Neural cell (in vitro differentiated cells): ENCODE measurements around the gene ZNF862. TPM values are rescaled to one million over a fixed set of nuclear protein-coding genes. Genes with fewer than 3 reads are reported as not detected.

ENCODE experiments used
- H2AFZ ChIP-seq: fragments of 200-600, 300-800 bp; sonication (generic), shearing (Covaris generic); 2 replicates; pipeline ENCODE4 v1.6.0; 2014; ENCODE audit warnings: low read depth, mild to moderate bottlenecking, antibody characterized with exemption, low read length, moderate library complexity
- H3F3A ChIP-seq: fragments of 200-600 bp; shearing (Covaris generic); 2 replicates; pipeline ENCODE4 v1.6.1; 2016; ENCODE audit warnings: mild to moderate bottlenecking, moderate library complexity, mixed read lengths, antibody characterized with exemption, low read length; ENCODE audit not compliant: insufficient read depth, poor library complexity, severe bottlenecking
- H3K27ac ChIP-seq: fragments of 200-600, 300-800 bp; sonication (generic), shearing (Covaris generic); 2 replicates; pipeline ENCODE4 v1.5.1; 2014; ENCODE audit warnings: mild to moderate bottlenecking, low read length, moderate library complexity
- H3K27me3 ChIP-seq: fragments of 300-800, 200-600 bp; sonication (generic), shearing (Covaris generic); 2 replicates; pipeline ENCODE4 v1.6.0; 2014; ENCODE audit warnings: mild to moderate bottlenecking, low read depth, low read length, moderate library complexity; ENCODE audit not compliant: insufficient read depth
- H3K36me3 ChIP-seq: fragments of 300-800, 200-600 bp; sonication (generic), shearing (Covaris generic); 2 replicates; pipeline ENCODE4 v1.5.1; 2014; ENCODE audit warnings: mild to moderate bottlenecking, antibody characterized with exemption, low read length, moderate library complexity; ENCODE audit not compliant: insufficient read depth
- H3K4me2 ChIP-seq: fragments of 300-800, 200-600 bp; sonication (generic), shearing (Covaris generic); 2 replicates; pipeline ENCODE4 v1.6.0; 2014; ENCODE audit warnings: mild to moderate bottlenecking, low read length
- H3K4me3 ChIP-seq: fragments of 300-800, 200-600 bp; sonication (generic), shearing (Covaris generic); 2 replicates; pipeline ENCODE4 v1.5.1; 2014; ENCODE audit warnings: mild to moderate bottlenecking, low read length, moderate library complexity
- H3K79me2 ChIP-seq: fragments of 200-600 bp; shearing (Covaris generic); replicated peaks from 2 replicates; pipeline ENCODE4 v1.6.0; 2014; ENCODE audit warnings: mild to moderate bottlenecking, low read length, moderate library complexity; ENCODE audit not compliant: insufficient read depth
- H3K9ac ChIP-seq: fragments of 300-800, 200-600 bp; sonication (generic), shearing (Covaris generic); 2 replicates; pipeline ENCODE4 v1.6.1; 2016; ENCODE audit warnings: mild to moderate bottlenecking, low read length, mixed read lengths
- H3K9me2 ChIP-seq: fragments of 200-600 bp; shearing (Covaris generic); 2 replicates; pipeline ENCODE4 v1.6.1; 2016; ENCODE audit warnings: mild to moderate bottlenecking, low read length, mixed read lengths; ENCODE audit not compliant: insufficient read depth
- H3K9me3 ChIP-seq: fragments of 200-600, 300-800 bp; sonication (generic), shearing (Covaris generic); 2 replicates; pipeline ENCODE4 v1.6.1; 2016; ENCODE audit warnings: mild to moderate bottlenecking, mixed run types, low read length, moderate library complexity, mixed read lengths
- H4K20me1 ChIP-seq: fragments of 200-600 bp; shearing (Covaris generic); 2 replicates; pipeline ENCODE4 v1.6.1; 2016; ENCODE audit warnings: mild to moderate bottlenecking, mixed run types; ENCODE audit not compliant: insufficient read depth
- EP300 ChIP-seq: fragments of 450-650 bp; conservative IDR thresholded peaks from 2 replicates; pipeline ENCODE4 v1.6.1; 2014; ENCODE audit warnings: antibody characterized with exemption, mild to moderate bottlenecking, moderate library complexity; ENCODE audit not compliant: poor library complexity, severe bottlenecking
- EZH2 ChIP-seq: fragments of 200-600, 300-800 bp; shearing (Covaris generic), sonication (generic); IDR thresholded peaks from 2 replicates; pipeline ENCODE4 v1.6.1; 2014; ENCODE audit warnings: antibody characterized with exemption, low read length, borderline replicate concordance, mild to moderate bottlenecking; ENCODE audit not compliant: insufficient read depth, poor library complexity, severe bottlenecking
- MXI1 ChIP-seq: fragments of 450-650 bp; conservative IDR thresholded peaks from 2 replicates; pipeline ENCODE4 v1.6.1; 2014; ENCODE audit warnings: antibody characterized with exemption, mild to moderate bottlenecking; ENCODE audit not compliant: poor library complexity, severe bottlenecking
- POLR2AphosphoS5 ChIP-seq: IDR thresholded peaks from 2 replicates; pipeline ENCODE4 v1.6.1; 2012
- RAD21 ChIP-seq: fragments of 450-650 bp; conservative IDR thresholded peaks from 2 replicates; pipeline ENCODE4 v1.6.1; 2014; ENCODE audit warnings: antibody characterized with exemption, mild to moderate bottlenecking, moderate library complexity
- SMC3 ChIP-seq: fragments of 450-650 bp; conservative IDR thresholded peaks from 2 replicates; pipeline ENCODE4 v1.6.1; 2014; ENCODE audit warnings: antibody characterized with exemption, mild to moderate bottlenecking, moderate library complexity; ENCODE audit not compliant: poor library complexity
- TAF1 ChIP-seq: IDR thresholded peaks from 2 replicates; pipeline ENCODE4 v1.6.1; 2012; ENCODE audit warnings: low read depth
- polyA plus RNA-seq: library from polyadenylated mRNA; depleted of rRNA; stranded (reverse); fragments of >200 nt; gene quantifications from 2 replicates; pipeline ENCODE4 v1.2.3, GENCODE V29; 2014
- TF ChIP-seq, protein P1 (sequence below): fragments of 450-650 bp; IDR thresholded peaks from 2 replicates; pipeline ENCODE4 v1.5.1; 2014; ENCODE audit warnings: antibody characterized with exemption, mild to moderate bottlenecking, moderate library complexity; ENCODE audit not compliant: poor library complexity, severe bottlenecking
- TF ChIP-seq, protein P2 (sequence below): IDR thresholded peaks from 2 replicates; pipeline ENCODE4 v1.6.1; 2012; ENCODE audit warnings: borderline replicate concordance

Gene ZNF862
- polyA plus RNA-seq, 1 donor from 2014 or later = 19.0 TPM

- TF ChIP-seq MXI1 = no peak
- TF ChIP-seq, protein P1, sequence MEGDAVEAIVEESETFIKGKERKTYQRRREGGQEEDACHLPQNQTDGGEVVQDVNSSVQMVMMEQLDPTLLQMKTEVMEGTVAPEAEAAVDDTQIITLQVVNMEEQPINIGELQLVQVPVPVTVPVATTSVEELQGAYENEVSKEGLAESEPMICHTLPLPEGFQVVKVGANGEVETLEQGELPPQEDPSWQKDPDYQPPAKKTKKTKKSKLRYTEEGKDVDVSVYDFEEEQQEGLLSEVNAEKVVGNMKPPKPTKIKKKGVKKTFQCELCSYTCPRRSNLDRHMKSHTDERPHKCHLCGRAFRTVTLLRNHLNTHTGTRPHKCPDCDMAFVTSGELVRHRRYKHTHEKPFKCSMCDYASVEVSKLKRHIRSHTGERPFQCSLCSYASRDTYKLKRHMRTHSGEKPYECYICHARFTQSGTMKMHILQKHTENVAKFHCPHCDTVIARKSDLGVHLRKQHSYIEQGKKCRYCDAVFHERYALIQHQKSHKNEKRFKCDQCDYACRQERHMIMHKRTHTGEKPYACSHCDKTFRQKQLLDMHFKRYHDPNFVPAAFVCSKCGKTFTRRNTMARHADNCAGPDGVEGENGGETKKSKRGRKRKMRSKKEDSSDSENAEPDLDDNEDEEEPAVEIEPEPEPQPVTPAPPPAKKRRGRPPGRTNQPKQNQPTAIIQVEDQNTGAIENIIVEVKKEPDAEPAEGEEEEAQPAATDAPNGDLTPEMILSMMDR = no peak
- TF ChIP-seq POLR2AphosphoS5 = no peak
- TF ChIP-seq EZH2 = no peak
- TF ChIP-seq EP300 = no peak
- no peak for TF ChIP-seq RAD21
- TF ChIP-seq, protein P2, sequence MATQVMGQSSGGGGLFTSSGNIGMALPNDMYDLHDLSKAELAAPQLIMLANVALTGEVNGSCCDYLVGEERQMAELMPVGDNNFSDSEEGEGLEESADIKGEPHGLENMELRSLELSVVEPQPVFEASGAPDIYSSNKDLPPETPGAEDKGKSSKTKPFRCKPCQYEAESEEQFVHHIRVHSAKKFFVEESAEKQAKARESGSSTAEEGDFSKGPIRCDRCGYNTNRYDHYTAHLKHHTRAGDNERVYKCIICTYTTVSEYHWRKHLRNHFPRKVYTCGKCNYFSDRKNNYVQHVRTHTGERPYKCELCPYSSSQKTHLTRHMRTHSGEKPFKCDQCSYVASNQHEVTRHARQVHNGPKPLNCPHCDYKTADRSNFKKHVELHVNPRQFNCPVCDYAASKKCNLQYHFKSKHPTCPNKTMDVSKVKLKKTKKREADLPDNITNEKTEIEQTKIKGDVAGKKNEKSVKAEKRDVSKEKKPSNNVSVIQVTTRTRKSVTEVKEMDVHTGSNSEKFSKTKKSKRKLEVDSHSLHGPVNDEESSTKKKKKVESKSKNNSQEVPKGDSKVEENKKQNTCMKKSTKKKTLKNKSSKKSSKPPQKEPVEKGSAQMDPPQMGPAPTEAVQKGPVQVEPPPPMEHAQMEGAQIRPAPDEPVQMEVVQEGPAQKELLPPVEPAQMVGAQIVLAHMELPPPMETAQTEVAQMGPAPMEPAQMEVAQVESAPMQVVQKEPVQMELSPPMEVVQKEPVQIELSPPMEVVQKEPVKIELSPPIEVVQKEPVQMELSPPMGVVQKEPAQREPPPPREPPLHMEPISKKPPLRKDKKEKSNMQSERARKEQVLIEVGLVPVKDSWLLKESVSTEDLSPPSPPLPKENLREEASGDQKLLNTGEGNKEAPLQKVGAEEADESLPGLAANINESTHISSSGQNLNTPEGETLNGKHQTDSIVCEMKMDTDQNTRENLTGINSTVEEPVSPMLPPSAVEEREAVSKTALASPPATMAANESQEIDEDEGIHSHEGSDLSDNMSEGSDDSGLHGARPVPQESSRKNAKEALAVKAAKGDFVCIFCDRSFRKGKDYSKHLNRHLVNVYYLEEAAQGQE = no peak
- TF ChIP-seq TAF1 = no peak
- no peak for TF ChIP-seq SMC3
- Histone ChIP-seq H3K27me3 (no peaks in the 10 kb centered on the region), H3K9ac (no peak overlapping the region), H3F3A (no peaks in the 10 kb centered on the region), H3K9me3 (no peaks in the 10 kb centered on the region), H3K36me3 (no peaks in the 10 kb centered on the region), H3K27ac (no peak overlapping the region), H4K20me1 (no peaks in the 10 kb centered on the region), H3K4me3 (no peak overlapping the region), H3K9me2 (no peaks in the 10 kb centered on the region), H3K4me2 (no peak overlapping the region), H2AFZ (no peak overlapping the region), H3K79me2 (no peaks in the 10 kb centered on the region)
Observed at GRCh38 chr7:149820622-149821190, 17.5 kb upstream of the ZNF862 start.

GRCh38 chr7:149821191-149822148 lies 16.7 kb upstream of the ZNF862 start:
- no peak overlapping the region for H2AFZ ChIP-seq
- TF ChIP-seq SMC3 (no peak), EZH2 (no peak), MXI1 (no peak), TAF1 (no peak), EP300 (no peak), RAD21 (no peak), POLR2AphosphoS5 (no peak)

More at GRCh38 chr7:149821191-149822148, 16.7 kb upstream of the ZNF862 start:
- Histone ChIP-seq H3K79me2 (no peaks in the 10 kb centered on the region), H3K9me2 (no peaks in the 10 kb centered on the region), H3K27ac (no peak overlapping the region), H3K36me3 (no peaks in the 10 kb centered on the region), H3K27me3 (no peaks in the 10 kb centered on the region), H3K4me2 (no peak overlapping the region), H3K9me3 (no peaks in the 10 kb centered on the region), H4K20me1 (no peaks in the 10 kb centered on the region), H3K4me3 (no peak overlapping the region), H3K9ac (no peak overlapping the region), H3F3A (no peaks in the 10 kb centered on the region)
